Transverse colon (tissue), 4 donors: ENCODE measurements around the gene DDX5. TPM values are rescaled to one million over a fixed set of nuclear protein-coding genes. Genes with fewer than 3 reads are reported as not detected.

Experiments used
- DNase-seq: peaks from one replicate; pipeline ENCODE4 v3.0.0-alpha.2; 2019
- H3K27ac ChIP-seq, 4 donors: fragments of 200-600 bp; sonication (generic); 2 replicates each; pipeline ENCODE4 v1.5.1; 2016 to 2018; ENCODE audit warnings: inconsistent platforms in 4 of 4
- H3K27me3 ChIP-seq: fragments of 200-600 bp; sonication (generic); 2 replicates; pipeline ENCODE4 v1.5.1; 2017; ENCODE audit warnings: inconsistent platforms
- H3K36me3 ChIP-seq, 4 donors: fragments of 200-600 bp; sonication (generic); 2 replicates each; pipeline ENCODE4 v1.5.1; 2017 to 2019; ENCODE audit warnings: inconsistent platforms in 4 of 4
- H3K4me1 ChIP-seq, 4 donors: fragments of 200-600 bp; sonication (generic); 2 replicates each; pipeline ENCODE4 v1.5.1; 2017 to 2020; ENCODE audit warnings: inconsistent platforms in 4 of 4
- H3K4me3 ChIP-seq, 4 donors: fragments of 200-600 bp; sonication (generic); 1 replicate in 1 of 4; 2 replicates in 3 of 4; pipeline versions ENCODE4 v1.5.1 to v1.6.1; 2017 to 2019; ENCODE audit warnings: inconsistent platforms in 4 of 4
- H3K9me3 ChIP-seq, 2 donors: fragments of 200-600 bp; sonication (generic); 2 replicates each; pipeline ENCODE4 v1.5.1; 2017 to 2019; ENCODE audit warnings: inconsistent platforms in 2 of 2
- CTCF ChIP-seq, 5 experiments: fragments of 200-600 bp in 3 of 5; fragments of 450-650 bp in 2 of 5; sonication (generic) in 3 of 5; IDR thresholded peaks; 1 replicate in 2 of 5; 2 replicates in 3 of 5; pipeline ENCODE4 v1.5.1; 2016 to 2017; ENCODE audit warnings: antibody characterized with exemption in 5 of 5, inconsistent platforms in 3 of 5, mild to moderate bottlenecking in 2 of 5, moderate library complexity in 1 of 5
- EP300 ChIP-seq: sonication (generic); formaldehyde crosslinking; IDR thresholded peaks from one replicate; pipeline ENCODE4 v1.6.1; 2017; ENCODE audit warnings: antibody characterized with exemption, low read depth
- POLR2A ChIP-seq: fragments of 450-650 bp; IDR thresholded peaks from one replicate; pipeline ENCODE4 v1.6.1; 2016; ENCODE audit warnings: antibody characterized with exemption, mild to moderate bottlenecking, moderate library complexity
- POLR2AphosphoS5 ChIP-seq, 3 donors: sonication (generic); formaldehyde crosslinking; IDR thresholded peaks; one replicate each; pipeline ENCODE4 v1.6.1; 2016; ENCODE audit warnings: antibody characterized with exemption in 3 of 3
- WGBS, 2 donors: methylation state at CpG; one replicate each; pipeline ENCODE4 v1.1.5; 2018; ENCODE audit warnings: low coverage in 1 of 2; 5-methylcytosine and 5-hydroxymethylcytosine counted together
- in situ Hi-C, 4 donors: fragments of 200-750 bp; cut with MboI; loops; one replicate each; pipeline versions ENCODE4 v1.15.0 to v1.15.1; 2017; ENCODE audit warnings: low sequenced_read_pairs in 3 of 4, low pct_ligation_motif_present in 1 of 4, low pct_unique_long_range_greater_than_20kb in 1 of 4
- intact Hi-C: fragments of 100-400 bp; cut with DNase I; formaldehyde crosslinking; loops from one replicate; pipeline ENCODE4 v1.15.1; 2023; ENCODE audit warnings: low total_unique reads
- total RNA-seq, 4 donors: library from RNA; depleted of rRNA; stranded (reverse); fragments of >200 nt; gene quantifications; one replicate each; pipeline ENCODE4 v1.1.0, GENCODE V29; 2016

The DDX5 gene
- total RNA-seq, 4 donors from 2014 or later, result 451 to 1,221 (median 694) TPM

GRCh38 chr17:64538508-64539130 lies 32.5 kb upstream of the DDX5 start:
- Histone ChIP-seq H3K4me1 (no peaks in the 10 kb centered on the region), H3K27ac (no peak overlapping the region), H3K4me3 (no peak overlapping the region), H3K36me3 (peaks cover 0 to 47% (median 19%) of the 10 kb centered on the region in 4 donors), H3K9me3 (no peaks in the 10 kb centered on the region), H3K27me3 (no peaks in the 10 kb centered on the region)
- 75 to 80% methylated on average over 4 to 7 of the region's 7 CpGs for WGBS, 2 donors
- in situ Hi-C loops (no loop called here), intact Hi-C loops (no loop called here)
- TF ChIP-seq POLR2AphosphoS5 (IDR thresholded peaks at IDR 0.05) (no peak), EP300 (no peak), CTCF (IDR thresholded peaks at IDR 0.05) (no peak), POLR2A (no peak)
- no peak for DNase-seq

DNA sequence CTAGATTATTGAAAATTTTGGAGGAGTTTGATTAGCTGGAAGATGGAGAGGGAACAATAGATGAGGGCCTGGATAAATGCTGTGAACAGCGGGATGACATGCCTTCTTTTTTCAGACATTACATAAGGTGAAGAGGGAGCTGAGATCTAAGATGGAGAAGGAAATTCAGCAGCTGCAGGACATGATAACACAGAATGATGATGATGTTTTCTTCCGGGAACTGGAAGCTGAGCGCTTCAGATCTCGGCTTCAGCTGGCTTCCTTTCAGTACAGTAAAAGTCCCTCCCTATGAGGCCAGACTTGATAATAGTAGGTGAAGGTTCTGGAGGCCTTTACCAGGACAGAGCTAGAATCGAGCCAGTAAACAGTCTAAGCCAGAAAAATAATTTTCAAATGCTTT lies 31.4 kb upstream of the DDX5 start:
- no peak overlapping the region for H3K4me3 ChIP-seq
- intact Hi-C loops, result no loop called here
- H3K9me3 ChIP-seq, result no peaks in the 10 kb centered on the region
- peaks cover 0 to 57% (median 24%) of the 10 kb centered on the region in 4 donors for H3K36me3 ChIP-seq
- H3K4me1 ChIP-seq, result no peaks in the 10 kb centered on the region
- H3K27me3 ChIP-seq, result no peaks in the 10 kb centered on the region
- WGBS, 2 donors, result 86 to 88% methylated on average over 5 of the region's 5 CpGs
- DNase-seq, result no peak
- no peak overlapping the region for H3K27ac ChIP-seq
- in situ Hi-C loops, result no loop called here
- TF ChIP-seq POLR2A (no peak), EP300 (no peak), POLR2AphosphoS5 (IDR thresholded peaks at IDR 0.05) (no peak), CTCF (IDR thresholded peaks at IDR 0.05) (no peak)

GRCh38 chr17:64536913-64537312 lies 30.8 kb upstream of the DDX5 start:
- Histone ChIP-seq H3K4me1 (no peaks in the 10 kb centered on the region), H3K27me3 (no peaks in the 10 kb centered on the region), H3K9me3 (no peaks in the 10 kb centered on the region), H3K27ac (no peak overlapping the region), H3K36me3 (peaks cover 0 to 63% (median 27%) of the 10 kb centered on the region in 4 donors), H3K4me3 (no peak overlapping the region)
- in situ Hi-C loops (no loop called here), intact Hi-C loops (no loop called here)
- WGBS, 2 donors, result 78 to 92% methylated on average over 2 of the region's 2 CpGs
- TF ChIP-seq EP300 (no peak), POLR2A (no peak), POLR2AphosphoS5 (IDR thresholded peaks at IDR 0.05) (no peak), CTCF (IDR thresholded peaks at IDR 0.05) (no peak)
- DNase-seq, result no peak

DNA sequence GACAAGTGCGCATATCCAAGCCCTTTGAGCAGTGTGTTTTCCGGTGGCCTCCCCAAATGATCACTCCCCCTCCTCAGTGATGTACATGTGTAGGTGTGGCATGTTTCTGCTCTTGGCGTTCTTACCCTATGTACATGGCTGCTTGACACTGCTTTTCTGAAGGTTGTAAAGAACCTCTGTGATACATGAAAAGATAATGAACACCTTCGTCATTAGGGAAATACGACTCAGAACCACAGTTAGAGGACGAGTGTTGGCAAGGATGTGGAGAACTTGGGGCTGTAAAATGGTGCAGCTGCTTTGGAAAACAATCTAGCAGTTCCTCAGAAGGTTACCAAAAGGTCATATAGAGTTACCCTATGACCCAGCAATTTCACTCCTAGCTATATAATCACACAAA lies 29.3 kb upstream of the DDX5 start:
- in situ Hi-C loops, result no loop called here
- peaks cover 0 to 77% (median 34%) of the 10 kb centered on the region in 4 donors for H3K36me3 ChIP-seq

More for the DNA sequence above, 29.3 kb upstream of the DDX5 start:
- H3K27me3 ChIP-seq, result no peaks in the 10 kb centered on the region
- TF ChIP-seq POLR2A (no peak), EP300 (no peak), CTCF (IDR thresholded peaks at IDR 0.05) (no peak), POLR2AphosphoS5 (IDR thresholded peaks at IDR 0.05) (no peak)
- H3K4me1 ChIP-seq, result no peaks in the 10 kb centered on the region
- H3K27ac ChIP-seq, result no peak overlapping the region
- 59 to 74% methylated on average over 4 to 6 of the region's 6 CpGs for WGBS, 2 donors
- DNase-seq, result no peak
- intact Hi-C loops, result no loop called here
- no peak overlapping the region for H3K4me3 ChIP-seq
- H3K9me3 ChIP-seq, result no peaks in the 10 kb centered on the region
